ENCODE measurements around the gene CATSPERB.

DNA sequence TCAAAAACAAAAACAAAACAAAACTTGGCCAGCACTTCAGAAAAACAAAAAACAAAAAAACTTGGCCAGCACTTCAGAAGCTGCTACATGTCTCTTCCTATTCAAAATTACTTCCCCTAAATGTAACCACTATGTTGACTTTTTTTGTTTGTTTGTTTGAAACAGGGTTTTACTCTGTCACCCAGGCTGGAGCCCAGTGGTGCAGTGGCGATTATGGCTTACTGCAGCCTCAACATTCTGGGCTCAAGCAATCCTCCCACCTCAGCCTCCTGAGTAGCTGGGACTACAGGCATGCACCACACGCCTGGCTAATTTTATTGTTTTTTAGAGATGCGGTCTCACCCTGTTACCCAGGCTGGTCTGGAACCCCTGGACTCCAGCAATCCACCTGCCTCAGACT lies 183.8 kb downstream of the CATSPERB start:
- TF ChIP-seq CTCF (IDR thresholded peaks at IDR 0.05) = no peak
- TF ChIP-seq POLR2AphosphoS5 (IDR thresholded peaks at IDR 0.05) = no peak
